ENCODE measurements around the gene SELENON. TPM values are rescaled to one million over a fixed set of nuclear protein-coding genes. Genes with fewer than 3 reads are reported as not detected.

Gene SELENON
- total and polyA plus RNA-seq, 2 of the 4 experiments (the other 2 are of a cell fraction), result 9.1 to 114 TPM

GRCh38 chr1:25809929-25810328 lies 9.9 kb downstream of the SELENON start:
- Histone ChIP-seq H3K4me1 (ENCODE audit: control insufficient read depth, insufficient read depth, low read length) (peaks cover 6% of the 10 kb centered on the region), H4K91ac (ENCODE audit: insufficient read depth, low read depth, low read length) (no peak overlapping the region), H3K9me1 (ENCODE audit: insufficient read depth, low read length) (no peaks in the 10 kb centered on the region), H3K14ac (replicated peaks; ENCODE audit: low read depth, low read length) (no peak overlapping the region), H2AK9ac (replicated peaks; ENCODE audit: low read depth, low read length, poor library complexity) (no peak overlapping the region), H2AFZ (replicated peaks; ENCODE audit: low read length, poor library complexity) (no peak overlapping the region), H3K4me3 (ENCODE audit: insufficient read depth, low read depth, low read length) (no peak overlapping the region), H4K20me1 (ENCODE audit: insufficient read depth, low read length) (peaks cover 21% of the 10 kb centered on the region), H4K5ac (ENCODE audit: low read depth, low read length) (no peak overlapping the region), H2BK5ac (ENCODE audit: low read depth, low read length, poor library complexity, severe bottlenecking) (no peak overlapping the region), H3K56ac (ENCODE audit: extremely low read depth, insufficient read depth, low read length) (no peak overlapping the region), H3K9ac (ENCODE audit: low read depth, low read length) (no peak overlapping the region), H2AK5ac (ENCODE audit: low read depth, low read length) (no peak overlapping the region), H2BK15ac (ENCODE audit: low read depth, low read length) (no peak overlapping the region), H3K9me3 (ENCODE audit: control insufficient read depth, insufficient read depth, low read length) (no peaks in the 10 kb centered on the region), H3K27ac (ENCODE audit: insufficient read depth, low read length) (no peak overlapping the region), H3K18ac (ENCODE audit: low read depth, low read length) (no peak overlapping the region), H3K79me1 (ENCODE audit: low read depth in 1 of 2, low read length in 2 of 2) (peaks cover 3 to 17% of the 10 kb centered on the region in 2 experiments), H3K4me2 (ENCODE audit: low read depth, low read length) (no peak overlapping the region), H4K8ac (ENCODE audit: low read depth in 2 of 2, low read length in 2 of 2) (no peak overlapping the region), H2BK20ac (ENCODE audit: low read depth, low read length) (no peak overlapping the region), H3K4ac (ENCODE audit: low read depth, low read length) (no peak overlapping the region), H3K23ac (ENCODE audit: low read depth, low read length) (no peak overlapping the region), H3K27me3 (ENCODE audit: control insufficient read depth, insufficient read depth, low read length) (no peaks in the 10 kb centered on the region), H2BK120ac (ENCODE audit: low read depth, low read length) (no peak overlapping the region), H3K36me3 (ENCODE audit: control insufficient read depth, insufficient read depth, low read length) (peaks cover 61% of the 10 kb centered on the region)
- no TSS peak for BruUV-seq (replicated peaks)
- ChIA-PET POLR2A (ENCODE audit: unreplicated experiment) (no interaction called here), CTCF (interaction anchor here (1.5 kb wide), 1 partner anchor 201 kb away, joined by 6 read pairs; no protein-coding TSS in a partner anchor)
- TF ChIP-seq CEBPB (IDR thresholded peaks at IDR 0.05; ENCODE audit: low read depth, low read length) (no peak), MAZ (IDR thresholded peaks at IDR 0.05; ENCODE audit: borderline replicate concordance, low read depth, low read length) (no peak), FOS (IDR thresholded peaks at IDR 0.05; ENCODE audit: low read depth, low read length) (no peak), POLR2A (IDR thresholded peaks at IDR 0.05; ENCODE audit: low read depth, low read length) (no peak), SMC3 (IDR thresholded peaks at IDR 0.05; ENCODE audit: low read depth, low read length) (no peak), MAFK (IDR thresholded peaks at IDR 0.05; ENCODE audit: low read depth, low read length) (no peak), USF2 (IDR thresholded peaks at IDR 0.05; ENCODE audit: low read depth, low read length) (no peak), RCOR1 (IDR thresholded peaks at IDR 0.05; ENCODE audit: insufficient replicate concordance, low read length) (no peak), CHD1 (IDR thresholded peaks at IDR 0.05; ENCODE audit: low read depth, low read length) (no peak), MXI1 (IDR thresholded peaks at IDR 0.05; ENCODE audit: borderline replicate concordance, low read depth, low read length) (no peak)
- intact Hi-C loops (cut with micrococcal nuclease) (loop anchor here (10.0 kb wide), 1 partner anchor 565 kb away; the partner anchor contains the start of gene RSRP1), in situ Hi-C loops (cut with MboI; ENCODE audit: low sequenced_read_pairs) (loop anchor here (25.0 kb wide), 2 partner anchors 398 to 573 kb away; partner anchors contain the start of genes RHCE, RSRP1 and SYF2), dilution Hi-C loops (cut with HindIII; ENCODE audit: low sequenced_read_pairs, unreplicated experiment) (no loop called here)
- ATAC-seq (ENCODE audit: low read depth), result no peak
- no peak for DNase-seq
- WGBS, 2 experiments (ENCODE audit: extremely low coverage in 2 of 2, insufficient read length in 1 of 2), result 98% methylated on average over 5 of the region's 7 CpGs; no CpG with 5 or more reads in 1 of the 2 experiments
